Measurements from ENCODE around the gene CCDC40. TPM values are rescaled to one million over a fixed set of nuclear protein-coding genes. Genes with fewer than 3 reads are reported as not detected.

CCDC40 gene
- total RNA-seq, 1 experiment from 2014 or later = 7.5 TPM

DNA sequence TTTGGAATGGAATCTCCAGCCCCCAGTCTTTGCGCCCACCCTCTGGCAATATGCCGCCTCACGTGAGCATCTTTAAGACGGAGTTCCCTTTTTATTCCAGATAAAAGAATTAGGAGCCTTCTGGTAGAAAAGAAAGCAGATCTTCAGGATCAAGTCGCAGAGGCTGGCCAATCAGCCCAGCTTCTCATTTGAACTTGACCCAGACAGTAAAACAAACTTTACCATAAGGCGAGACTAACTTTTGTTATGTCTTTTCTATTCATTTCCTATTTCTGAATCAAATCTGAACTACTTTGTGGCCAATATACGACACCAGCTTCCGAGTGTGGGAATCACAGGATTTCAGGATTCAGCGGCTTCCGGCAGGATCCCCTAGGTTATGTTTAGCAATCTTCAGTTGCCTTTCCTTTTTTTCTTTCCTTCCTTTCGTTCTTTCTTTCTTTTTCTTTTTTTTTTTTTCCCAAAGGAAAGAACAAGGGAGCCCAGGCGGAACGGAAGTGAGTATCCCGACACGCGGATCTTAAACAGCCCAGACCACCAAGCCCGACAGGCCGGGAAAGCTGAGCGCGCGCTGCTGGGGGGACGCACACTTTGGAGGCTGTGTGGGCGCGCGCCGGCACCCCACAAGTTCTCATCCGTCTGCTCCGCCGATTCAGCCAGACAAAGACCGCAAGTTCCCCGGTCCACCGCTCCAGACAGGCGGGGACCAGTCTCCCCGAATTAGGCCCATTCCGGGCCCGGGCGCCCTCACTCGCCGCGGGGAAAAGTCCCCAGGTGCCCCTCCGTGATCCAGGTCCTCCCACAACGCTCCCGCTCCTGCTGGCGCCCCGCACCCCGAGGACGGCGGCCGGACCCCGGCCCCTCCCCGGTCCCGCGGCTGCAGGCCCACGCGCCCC, 1.4 kb upstream of the CCDC40 start:
- H3K4me3 ChIP-seq (ENCODE audit: low read length) = peak overlapping the region; percentile 84
- peak overlapping the region; percentile 82 for H3K4me2 ChIP-seq (ENCODE audit: low read length)
- H3K79me2 ChIP-seq (ENCODE audit: low read length) = peaks cover 52% of the 10 kb centered on the region
- H3K36me3 ChIP-seq (ENCODE audit: low read depth, low read length) = no peaks in the 10 kb centered on the region
- H4K20me1 ChIP-seq (ENCODE audit: low read length) = peaks cover 5% of the 10 kb centered on the region; the same call in 1 of the 2 replicates
- TSS peak; percentile 46 for BruUV-seq (replicated peaks)
- peaks cover 27% of the 10 kb centered on the region for H3K4me1 ChIP-seq (ENCODE audit: insufficient read depth, low read length)
- peak; percentile 1 for ATAC-seq
- ChIA-PET CTCF (interaction anchor here (0.6 to 0.7 kb wide), 3 partner anchors 28 to 109 kb away, joined by 3 to 5 read pairs (median 3); partner anchors contain the start of gene GAA), POLR2A (ENCODE audit: unreplicated experiment) (interaction anchor here (0.6 to 0.7 kb wide), 3 partner anchors 47 to 1930 kb away, joined by 3 to 15 read pairs (median 3); no protein-coding TSS in a partner anchor)
- H3K27me3 ChIP-seq (ENCODE audit: low read length) = no peaks in the 10 kb centered on the region
- intact Hi-C loops (cut with micrococcal nuclease) = no loop called here
- peak overlapping the region; percentile 52 for H2AFZ ChIP-seq (ENCODE audit: low read length)
- TF ChIP-seq EZH2phosphoT487 (IDR thresholded peaks at IDR 0.05; ENCODE audit: borderline replicate concordance, low read length) = no peak
- TF ChIP-seq, protein P1, sequence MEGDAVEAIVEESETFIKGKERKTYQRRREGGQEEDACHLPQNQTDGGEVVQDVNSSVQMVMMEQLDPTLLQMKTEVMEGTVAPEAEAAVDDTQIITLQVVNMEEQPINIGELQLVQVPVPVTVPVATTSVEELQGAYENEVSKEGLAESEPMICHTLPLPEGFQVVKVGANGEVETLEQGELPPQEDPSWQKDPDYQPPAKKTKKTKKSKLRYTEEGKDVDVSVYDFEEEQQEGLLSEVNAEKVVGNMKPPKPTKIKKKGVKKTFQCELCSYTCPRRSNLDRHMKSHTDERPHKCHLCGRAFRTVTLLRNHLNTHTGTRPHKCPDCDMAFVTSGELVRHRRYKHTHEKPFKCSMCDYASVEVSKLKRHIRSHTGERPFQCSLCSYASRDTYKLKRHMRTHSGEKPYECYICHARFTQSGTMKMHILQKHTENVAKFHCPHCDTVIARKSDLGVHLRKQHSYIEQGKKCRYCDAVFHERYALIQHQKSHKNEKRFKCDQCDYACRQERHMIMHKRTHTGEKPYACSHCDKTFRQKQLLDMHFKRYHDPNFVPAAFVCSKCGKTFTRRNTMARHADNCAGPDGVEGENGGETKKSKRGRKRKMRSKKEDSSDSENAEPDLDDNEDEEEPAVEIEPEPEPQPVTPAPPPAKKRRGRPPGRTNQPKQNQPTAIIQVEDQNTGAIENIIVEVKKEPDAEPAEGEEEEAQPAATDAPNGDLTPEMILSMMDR (conservative IDR thresholded peaks at IDR 0.05; ENCODE audit: low read depth, low read length) = no peak
- no peak for TF ChIP-seq EZH2 (IDR thresholded peaks at IDR 0.05; ENCODE audit: low read length, unreplicated experiment)
- peak overlapping the region; percentile 80 for H3K9ac ChIP-seq (ENCODE audit: low read length)
- peak; percentile 31 for DNase-seq
- H3F3A ChIP-seq (ENCODE audit: low read length, unreplicated experiment) = no peaks in the 10 kb centered on the region
- H3K9me3 ChIP-seq (ENCODE audit: low read length) = no peaks in the 10 kb centered on the region
- H3K27ac ChIP-seq (ENCODE audit: low read length) = no peak overlapping the region
- H3K9me2 ChIP-seq (replicated peaks; ENCODE audit: low read length) = no peaks in the 10 kb centered on the region

DNA sequence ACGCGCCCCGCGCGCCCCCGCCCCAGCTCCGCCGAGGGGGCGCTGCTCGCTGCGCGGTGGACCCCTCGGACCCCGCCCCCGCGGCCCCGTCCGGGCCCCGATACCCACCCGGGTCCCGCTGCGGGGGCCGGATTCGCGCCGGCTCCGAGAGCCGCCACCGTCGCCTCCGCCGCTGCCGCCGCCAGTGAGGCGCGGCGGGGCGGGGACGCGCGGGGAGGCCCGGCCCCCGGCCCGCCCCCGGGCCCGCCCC, 830 bp upstream of the CCDC40 start, which contains the start of gene TBC1D16:
Gene TBC1D16, minus strand, starts transcription at position 186 of the 250 bp plus-strand sequence. CDS start 22,325 bp downstream, outside the sequence.
- peak within 1 kb of the TSS; percentile 89 for H3K9ac ChIP-seq (ENCODE audit: low read length)
- H3K4me1 ChIP-seq (ENCODE audit: insufficient read depth, low read length) = peaks cover 22% of the 10 kb centered on the region
- no peaks in the 10 kb centered on the region for H3F3A ChIP-seq (ENCODE audit: low read length, unreplicated experiment)
- H3K9me3 ChIP-seq (ENCODE audit: low read length) = no peaks in the 10 kb centered on the region
- H3K4me3 ChIP-seq (ENCODE audit: low read length) = peak within 1 kb of the TSS; percentile 94
- peak within 1 kb of the TSS; percentile 100 for H3K4me2 ChIP-seq (ENCODE audit: low read length)
- peaks cover 5% of the 10 kb centered on the region; the same call in 1 of the 2 replicates for H4K20me1 ChIP-seq (ENCODE audit: low read length)
- peak within 1 kb of the TSS; percentile 39 for H3K27ac ChIP-seq (ENCODE audit: low read length)
- peak within 1 kb of the TSS; percentile 99 for H2AFZ ChIP-seq (ENCODE audit: low read length)
- no peaks in the 10 kb centered on the region for H3K9me2 ChIP-seq (replicated peaks; ENCODE audit: low read length)
- POLR2A ChIA-PET (ENCODE audit: unreplicated experiment) = no interaction called here
- ATAC-seq = no peak
- H3K36me3 ChIP-seq (ENCODE audit: low read depth, low read length) = no peaks in the 10 kb centered on the region
- BruUV-seq (replicated peaks) = no TSS peak
- DNase-seq = no peak
- CTCF ChIA-PET = no interaction called here
- peaks cover 46% of the 10 kb centered on the region for H3K79me2 ChIP-seq (ENCODE audit: low read length)
- no peak for TF ChIP-seq EZH2 (IDR thresholded peaks at IDR 0.05; ENCODE audit: low read length, unreplicated experiment)
- no peak for TF ChIP-seq EZH2phosphoT487 (IDR thresholded peaks at IDR 0.05; ENCODE audit: borderline replicate concordance, low read length)
- TF ChIP-seq, protein P1 (conservative IDR thresholded peaks at IDR 0.05; ENCODE audit: low read depth, low read length) = no peak
- intact Hi-C loops (cut with micrococcal nuclease) = no loop called here
- H3K27me3 ChIP-seq (ENCODE audit: low read length) = no peaks in the 10 kb centered on the region
